GM12878 (cell line): ENCODE measurements around the gene TESMIN. TPM values are rescaled to one million over a fixed set of nuclear protein-coding genes. Genes with fewer than 3 reads are reported as not detected.

ENCODE experiments used
- ATAC-seq: fragments of 200-7000 bp; cut with Tn5 transposase; 3 replicates; pipeline ENCODE4 v1.9.1; 2020; ENCODE audit warnings: mild to moderate bottlenecking, moderate library complexity
- BruUV-seq: library from RNA; stranded (reverse); fragments of 400-500 nt; replicated peaks from 2 replicates; lab custom pipeline; 2021; lab: Mats Ljungman, UMichigan
- CTCF ChIA-PET: fragments of 300-600 bp; sonication (Branson Sonifier 250); formaldehyde crosslinking; extraction: SDS; loops from one replicate; lab custom pipeline; 2021; ENCODE audit warnings: inconsistent platforms; lab: Yijun Ruan, JAX
- POLR2A ChIA-PET: fragments of 350-600 bp; formaldehyde crosslinking; extraction: SDS; loops from one replicate; lab custom pipeline; 2021; ENCODE audit warnings: inconsistent platforms; lab: Charles Lee
- RAD21 ChIA-PET: fragments of 300-600 bp; sonication (Branson Sonifier 250); formaldehyde crosslinking; loops from one replicate; lab custom pipeline; 2023; ENCODE audit warnings: antibody characterized with exemption; ENCODE audit not compliant: unreplicated experiment; lab: Charles Lee
- SMC1A ChIA-PET: fragments of 300-600 bp; sonication (Branson Sonifier 250); formaldehyde crosslinking; loops from one replicate; lab custom pipeline; 2023; ENCODE audit not compliant: unreplicated experiment, uncharacterized antibody; lab: Charles Lee
- DNase-seq: peaks from one replicate; pipeline ENCODE4 v3.0.0-alpha.2; 2011; ENCODE audit warnings: low read depth, low spot score
- FAIRE-seq: peaks from 3 replicates; lab custom pipeline; 2011; peaks lifted over from hg19 to GRCh38; lab: Jason Lieb, UNC
- H2AFZ ChIP-seq: 2 replicates; pipeline ENCODE4 v1.6.0; 2011; ENCODE audit warnings: low read depth, low read length, control low read depth; ENCODE audit not compliant: control insufficient read depth
- H3K27ac ChIP-seq: 2 replicates; pipeline ENCODE4 v1.5.1; 2011; ENCODE audit warnings: control low read depth; ENCODE audit not compliant: control insufficient read depth, insufficient read depth
- H3K27me3 ChIP-seq, 2 experiments: replicated peaks in 1 of 2; 2 replicates each; pipeline versions ENCODE4 v1.6.0 to v1.6.1; 2011; ENCODE audit warnings: low read length in 1 of 2; ENCODE audit not compliant: control insufficient read depth in 2 of 2, insufficient read depth in 2 of 2
- H3K36me3 ChIP-seq, 2 experiments: 2 replicates each; pipeline ENCODE4 v1.5.1; 2011; ENCODE audit warnings: low read length in 1 of 2; ENCODE audit not compliant: control insufficient read depth in 2 of 2, insufficient read depth in 2 of 2
- H3K4me1 ChIP-seq: 2 replicates; pipeline ENCODE4 v1.6.1; 2011; ENCODE audit warnings: mild to moderate bottlenecking, low read length, moderate library complexity, mixed read lengths; ENCODE audit not compliant: control insufficient read depth, insufficient read depth
- H3K4me2 ChIP-seq: 2 replicates; pipeline ENCODE4 v1.6.0; 2011; ENCODE audit warnings: control low read depth; ENCODE audit not compliant: control insufficient read depth, insufficient read depth
- H3K4me3 ChIP-seq: fragments of 200-600 bp; sonication (generic); 2 replicates; pipeline ENCODE4 v1.5.1; 2016
- H3K79me2 ChIP-seq: 2 replicates; pipeline ENCODE4 v1.6.0; 2011; ENCODE audit warnings: low read length; ENCODE audit not compliant: control insufficient read depth, insufficient read depth
- H3K9ac ChIP-seq: 2 replicates; pipeline ENCODE4 v1.8.0; 2011; ENCODE audit warnings: low read length, control low read depth, mixed read lengths; ENCODE audit not compliant: control insufficient read depth, insufficient read depth
- H3K9me3 ChIP-seq: replicated peaks from 3 replicates; pipeline ENCODE4 v1.5.1; 2011; ENCODE audit warnings: mild to moderate bottlenecking, low read length; ENCODE audit not compliant: control insufficient read depth, insufficient read depth
- H4K20me1 ChIP-seq: 2 replicates; pipeline ENCODE4 v1.6.0; 2011; ENCODE audit not compliant: control insufficient read depth, insufficient read depth
- HCFC1 ChIP-seq: fragments of 150-350 bp; IDR thresholded peaks from 2 replicates; pipeline ENCODE4 v1.6.1; 2014; ENCODE audit warnings: low read length
- NR2C1 ChIP-seq: fragments of 450-650 bp; IDR thresholded peaks from 2 replicates; pipeline ENCODE4 v1.6.1; 2017; ENCODE audit warnings: antibody characterized with exemption, mild to moderate bottlenecking, moderate library complexity
- WGBS: methylation state at CpG from one replicate; pipeline ENCODE4 v1.1.6; 2016; ENCODE audit warnings: low lambda C conversion rate; ENCODE audit not compliant: insufficient replicate concordance, insufficient coverage; ENCODE audit errors: missing lambda C conversion rate; 5-methylcytosine and 5-hydroxymethylcytosine counted together
- in situ Hi-C: fragments of 300-500 bp; cut with MboI; formaldehyde crosslinking; loops from 9 replicates; pipeline ENCODE4 v1.14.3; 2018; ENCODE audit warnings: mixed read lengths
- intact Hi-C: fragments of 100-400 bp; cut with micrococcal nuclease; formaldehyde crosslinking; loops from one replicate; pipeline ENCODE4 v1.14.2; 2022; ENCODE audit not compliant: unreplicated experiment
- polyA plus RNA-seq, 11 experiments: library from polyadenylated mRNA; depleted of rRNA in 4 of 11; unstranded in 6 of 11; stranded (reverse) in 5 of 11; fragments of >200 nt; fragmentation: Nextera tagmentation in 4 of 11; fragmentation: Illumina TruSeq in 1 of 11; extraction: Ambion mirVana in 4 of 11; extraction: Trizol in 1 of 11; gene quantifications; 1 replicate in 1 of 11; 2 replicates in 10 of 11; pipeline versions ENCODE4 v1.2.1 to v1.2.3, GENCODE V29; 2011 to 2016; ENCODE audit warnings: inconsistent platforms in 2 of 11, missing spikeins in 2 of 11, low read depth in 1 of 11
- total RNA-seq, 4 experiments: library from RNA; depleted of rRNA in 3 of 4; stranded (reverse); fragments of >200 nt in 3 of 4; fragmentation: Illumina TruSeq in 1 of 4; extraction: Trizol in 1 of 4; gene quantifications; 2 replicates each; pipeline versions ENCODE4 v1.2.1 to v1.2.3, GENCODE V29; 2013 to 2021

TESMIN gene
- total and polyA plus RNA-seq, 10 of the 15 experiments (the other 5 are each of a cell fraction or from before 2014, with no cell fraction given) = 0.31 to 3.4 (median 1.2) TPM; not detected in 1

DNA sequence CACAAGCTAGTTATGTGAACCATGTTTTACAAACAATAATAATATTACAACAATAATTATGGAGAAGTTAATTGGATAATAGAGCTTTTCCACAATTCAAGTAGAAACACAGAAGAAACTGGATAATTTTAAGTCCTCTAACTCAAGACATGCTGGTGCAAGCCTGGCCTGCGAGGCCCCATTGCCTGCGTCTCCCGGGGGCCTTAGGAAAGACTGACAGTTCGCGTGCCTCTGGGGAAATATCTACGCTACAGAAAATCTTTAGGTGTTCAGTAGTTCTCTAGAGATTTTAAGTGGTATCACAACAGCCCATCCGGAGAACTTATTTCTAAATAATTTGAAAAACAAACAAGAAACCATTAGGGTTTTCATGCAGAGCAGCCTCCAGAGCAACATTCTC is 43.8 kb downstream of the TESMIN start:
- intact Hi-C loops (no loop called here), in situ Hi-C loops (no loop called here)
- ChIA-PET CTCF (no interaction called here), RAD21 (no interaction called here), POLR2A (no interaction called here), SMC1A (no interaction called here)
- Histone ChIP-seq H2AFZ (no peak overlapping the region), H3K79me2 (no peaks in the 10 kb centered on the region), H3K4me1 (no peaks in the 10 kb centered on the region), H3K9ac (no peak overlapping the region), H3K4me2 (no peak overlapping the region), H3K9me3 (no peaks in the 10 kb centered on the region), H4K20me1 (no peaks in the 10 kb centered on the region), H3K36me3 (no peaks in the 10 kb centered on the region), H3K27me3 (no peaks in the 10 kb centered on the region; a peak in 2 of 4 replicates), H3K4me3 (no peak overlapping the region), H3K27ac (no peak overlapping the region)
- no peak for FAIRE-seq
- BruUV-seq = no TSS peak
- ATAC-seq = no peak
- no peak for TF ChIP-seq HCFC1
- DNase-seq = no peak
- 65% methylated on average over 7 of the region's 7 CpGs for WGBS

DNA sequence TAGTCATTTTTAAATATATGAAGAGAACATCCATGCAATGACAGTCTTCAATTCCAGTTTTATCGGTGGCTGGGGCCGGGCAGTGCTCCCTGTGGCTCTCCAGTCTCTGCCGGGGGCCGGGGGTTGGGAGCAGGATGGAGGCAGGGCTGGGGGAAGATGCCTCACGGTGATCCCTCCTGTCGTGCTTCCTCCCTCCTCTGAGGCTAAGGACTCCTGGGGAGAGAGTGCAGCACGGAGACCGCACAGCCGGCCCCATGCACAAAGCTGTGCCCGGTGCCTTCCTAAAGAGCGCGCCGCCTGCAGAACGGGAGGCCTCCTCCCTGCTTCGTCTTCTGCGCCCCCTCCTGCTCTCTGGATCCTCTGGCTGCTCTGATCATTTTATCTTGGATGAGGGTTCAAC is 46.4 kb downstream of the TESMIN start:
- Histone ChIP-seq H3K27me3 (no peaks in the 10 kb centered on the region; a peak in 1 of 4 replicates), H3K9me3 (no peaks in the 10 kb centered on the region), H4K20me1 (no peaks in the 10 kb centered on the region), H3K27ac (no peak overlapping the region), H3K4me3 (no peak overlapping the region), H3K4me2 (no peak overlapping the region), H3K4me1 (no peaks in the 10 kb centered on the region), H2AFZ (no peak overlapping the region), H3K79me2 (no peaks in the 10 kb centered on the region), H3K36me3 (no peaks in the 10 kb centered on the region), H3K9ac (no peak overlapping the region)
- no peak for DNase-seq
- in situ Hi-C loops = no loop called here
- intact Hi-C loops = no loop called here
- no peak for ATAC-seq
- RAD21 ChIA-PET = no interaction called here
- no TSS peak for BruUV-seq
- TF ChIP-seq NR2C1 = no peak
- 61% methylated on average over 16 of the region's 16 CpGs for WGBS
- no peak for FAIRE-seq
- POLR2A ChIA-PET = no interaction called here
- SMC1A ChIA-PET = no interaction called here
- CTCF ChIA-PET = no interaction called here
